Astrocyte of the spinal cord (primary cell): Measurements from ENCODE around the gene TRAM1L1.

Source experiments
- DNase-seq: peaks from one replicate; pipeline ENCODE4 v3.0.0; 2011; ENCODE audit warnings: low read depth, low spot score
- H3K4me3 ChIP-seq: 2 replicates; pipeline ENCODE4 v1.5.1; 2011; ENCODE audit warnings: low read depth, mild to moderate bottlenecking, low read length, moderate library complexity
- in situ Hi-C: cut with HindIII; loops from 2 replicates; pipeline ENCODE4 v1.10.0; 2017; ENCODE audit warnings: low sequenced_read_pairs
- TF ChIP-seq, protein P1 (sequence below): IDR thresholded peaks from 2 replicates; pipeline ENCODE4 v1.5.1; 2012; ENCODE audit warnings: low read depth, mild to moderate bottlenecking, low read length, inconsistent platforms

The TRAM1L1 gene

DNA sequence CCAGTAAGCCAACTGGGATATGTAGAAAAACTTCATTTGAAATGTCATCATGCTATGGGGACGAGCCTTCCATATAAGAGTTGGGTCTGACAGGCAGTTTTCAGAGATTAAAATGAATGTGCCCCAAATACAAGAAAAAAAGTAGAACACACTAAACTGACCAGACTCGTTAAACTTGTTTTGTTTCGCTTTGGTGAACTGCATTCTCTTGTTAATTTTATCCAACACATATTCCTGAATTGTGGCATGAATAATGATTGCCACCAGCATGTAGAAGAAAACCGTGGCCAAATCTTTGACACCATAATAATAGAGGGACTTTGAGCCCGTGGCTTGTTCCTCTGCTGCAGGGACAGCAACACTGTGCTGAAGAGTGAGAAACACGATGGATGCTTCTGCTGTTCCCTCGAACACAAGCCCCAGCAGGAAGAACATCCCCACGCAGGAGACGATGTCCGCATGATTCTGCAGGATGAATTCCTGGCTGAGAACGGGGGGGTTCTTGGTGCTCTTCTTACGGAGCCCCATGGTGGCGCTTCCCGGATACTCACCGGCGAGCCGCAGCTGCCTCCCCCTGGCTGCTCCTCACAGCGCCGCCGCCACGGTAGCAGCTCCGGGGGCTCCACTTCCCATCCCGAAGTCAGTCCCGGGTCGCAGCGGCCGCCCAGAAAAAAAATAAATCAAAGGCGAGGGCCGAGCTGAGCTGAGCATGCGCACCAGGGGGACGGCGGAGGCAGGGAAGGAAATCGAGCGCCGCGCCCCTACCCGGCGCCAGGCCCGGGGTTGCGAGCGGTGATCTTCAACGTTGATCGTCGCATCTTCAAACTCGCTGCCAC lies at the start of gene TRAM1L1:
TRAM1L1 (minus strand) TSS at position 711 of the 836 bp plus-strand sequence; CDS start at position 528, 183 bp downstream.
- TF ChIP-seq, protein P1, sequence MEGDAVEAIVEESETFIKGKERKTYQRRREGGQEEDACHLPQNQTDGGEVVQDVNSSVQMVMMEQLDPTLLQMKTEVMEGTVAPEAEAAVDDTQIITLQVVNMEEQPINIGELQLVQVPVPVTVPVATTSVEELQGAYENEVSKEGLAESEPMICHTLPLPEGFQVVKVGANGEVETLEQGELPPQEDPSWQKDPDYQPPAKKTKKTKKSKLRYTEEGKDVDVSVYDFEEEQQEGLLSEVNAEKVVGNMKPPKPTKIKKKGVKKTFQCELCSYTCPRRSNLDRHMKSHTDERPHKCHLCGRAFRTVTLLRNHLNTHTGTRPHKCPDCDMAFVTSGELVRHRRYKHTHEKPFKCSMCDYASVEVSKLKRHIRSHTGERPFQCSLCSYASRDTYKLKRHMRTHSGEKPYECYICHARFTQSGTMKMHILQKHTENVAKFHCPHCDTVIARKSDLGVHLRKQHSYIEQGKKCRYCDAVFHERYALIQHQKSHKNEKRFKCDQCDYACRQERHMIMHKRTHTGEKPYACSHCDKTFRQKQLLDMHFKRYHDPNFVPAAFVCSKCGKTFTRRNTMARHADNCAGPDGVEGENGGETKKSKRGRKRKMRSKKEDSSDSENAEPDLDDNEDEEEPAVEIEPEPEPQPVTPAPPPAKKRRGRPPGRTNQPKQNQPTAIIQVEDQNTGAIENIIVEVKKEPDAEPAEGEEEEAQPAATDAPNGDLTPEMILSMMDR: peak; percentile 17
- peak within 1 kb of the TSS; percentile 58 for H3K4me3 ChIP-seq
- DNase-seq: peak; percentile 79
- in situ Hi-C loops: no loop called here

DNA sequence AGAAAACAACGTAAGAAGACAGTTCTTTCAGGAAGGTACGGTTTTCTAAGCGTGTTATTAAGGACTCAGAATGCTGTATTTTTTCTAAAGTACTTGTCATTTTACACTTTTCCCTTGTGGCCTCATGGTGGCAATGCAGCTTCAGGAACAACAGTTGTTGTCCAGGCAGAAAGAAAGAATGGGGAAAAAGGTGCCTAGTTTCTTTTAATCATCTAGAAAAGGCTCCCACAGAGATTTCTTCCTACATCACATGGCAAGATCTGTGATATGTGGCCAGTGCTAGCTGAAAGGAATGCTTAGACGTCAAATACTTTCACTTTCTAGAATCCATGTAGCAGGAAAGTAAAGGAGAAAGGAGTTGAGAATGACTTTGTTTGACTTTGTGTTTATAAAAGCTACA lies 49.0 kb upstream of the TRAM1L1 start:
- DNase-seq: peak; percentile 91
- in situ Hi-C loops: no loop called here
- no peak overlapping the region for H3K4me3 ChIP-seq
- TF ChIP-seq, protein P1: peak; percentile 72

DNA sequence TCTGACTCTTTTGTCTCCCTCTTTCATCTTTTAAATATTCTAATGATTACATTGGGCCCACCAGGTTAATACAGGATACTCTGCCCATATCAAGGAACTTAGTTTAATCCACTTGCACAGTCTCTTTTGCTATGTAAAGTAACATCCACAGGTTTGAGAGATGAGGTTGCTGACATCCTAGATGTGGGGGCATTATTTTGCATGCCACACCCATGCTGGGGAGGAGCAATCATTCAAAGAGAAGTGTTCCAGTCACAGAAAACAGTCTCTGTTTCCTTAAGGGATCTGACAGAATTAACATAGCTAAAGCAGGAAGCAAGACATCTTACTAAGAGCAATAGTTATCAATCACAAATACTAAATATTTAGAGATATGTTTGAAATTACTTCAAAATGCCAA lies 11.5 kb upstream of the TRAM1L1 start:
- in situ Hi-C loops: no loop called here

DNA sequence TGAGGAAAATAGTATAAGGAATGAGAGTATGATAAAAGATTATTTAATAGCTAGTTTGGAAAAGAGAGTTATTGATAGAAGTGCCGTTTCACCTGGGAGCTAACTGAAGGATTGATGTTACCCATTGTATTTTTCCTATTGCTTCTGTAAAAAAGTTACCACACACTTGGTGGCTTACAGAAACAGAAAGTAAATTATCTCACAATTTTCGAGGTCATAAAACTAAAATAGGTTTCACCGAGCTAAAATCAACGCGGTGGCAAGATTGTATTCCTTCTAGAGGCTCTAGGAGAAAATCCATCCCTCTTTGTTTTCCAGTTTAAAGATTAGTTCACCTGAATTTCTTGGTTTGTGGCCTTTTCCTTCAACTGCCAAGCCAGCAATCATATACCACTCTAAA lies 11.1 kb upstream of the TRAM1L1 start:
- in situ Hi-C loops: no loop called here
- H3K4me3 ChIP-seq: no peak overlapping the region
- DNase-seq: no peak
- TF ChIP-seq, protein P1: no peak

More for the DNA sequence above, 11.5 kb upstream of the TRAM1L1 start:
- H3K4me3 ChIP-seq: no peak overlapping the region
- no peak for DNase-seq
- TF ChIP-seq, protein P1: no peak

DNA sequence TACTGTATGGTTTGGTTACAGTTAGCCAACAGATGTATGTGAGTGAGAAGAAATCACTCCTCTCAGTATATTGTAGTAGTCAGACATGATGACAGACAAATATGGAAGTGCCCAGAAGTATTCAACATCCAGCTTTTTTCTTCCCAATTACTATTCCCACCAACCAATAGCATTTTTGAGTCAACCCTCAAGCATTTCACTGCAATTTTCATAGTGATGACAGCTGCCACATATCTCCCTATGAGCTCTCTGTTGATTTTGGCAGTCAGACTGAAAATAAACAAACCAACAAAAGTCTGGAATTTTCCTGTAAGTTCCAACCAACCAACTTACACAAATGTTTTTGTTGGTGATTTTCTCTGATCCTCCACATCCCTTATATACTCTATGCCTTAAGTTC lies 8.2 kb upstream of the TRAM1L1 start:
- in situ Hi-C loops: no loop called here
- TF ChIP-seq, protein P1: no peak
- DNase-seq: peak; percentile 40
- no peak overlapping the region for H3K4me3 ChIP-seq

DNA sequence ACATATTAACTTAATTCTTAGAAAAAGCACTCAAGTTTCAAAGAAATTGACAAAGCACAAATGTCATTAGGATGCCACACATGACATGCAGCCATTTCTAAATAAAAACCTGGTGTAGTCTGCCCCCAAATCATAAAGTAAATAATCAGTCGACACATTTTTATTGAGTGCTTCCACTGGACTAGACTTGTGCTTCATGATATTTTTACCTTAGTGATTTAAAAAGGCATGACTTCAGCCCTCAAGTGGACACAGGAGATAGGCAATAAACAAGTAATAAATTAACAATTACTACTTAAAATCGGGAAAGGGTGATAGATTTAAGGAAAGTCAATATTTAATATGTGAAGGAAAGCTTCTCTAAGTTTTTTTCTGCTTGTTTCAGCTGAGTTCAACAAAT lies 7.6 kb downstream of the TRAM1L1 start:
- in situ Hi-C loops: no loop called here

More for the DNA sequence above, 7.6 kb downstream of the TRAM1L1 start:
- no peak overlapping the region for H3K4me3 ChIP-seq
- DNase-seq: no peak
- TF ChIP-seq, protein P1: no peak
